HG03097 (cell line): ENCODE measurements around the gene ESF1.
A peak's percentile ranks its signal among the peaks of the same experiment; 100 is the strongest.

Experiments
- ATAC-seq: cut with Tn5 transposase; IDR thresholded peaks from one replicate; pipeline ENCODE4 v1.9.1; 2021; ENCODE audit not compliant: unreplicated experiment, low FRiP score

Gene ESF1

GRCh38 chr20:13784893-13785715 is at the start of gene ESF1, which contains the start of gene NDUFAF5:
ESF1 (minus strand) TSS chr20:13784919; CDS start chr20:13783140, 1,779 bp downstream.
NDUFAF5 (plus strand) TSS chr20:13785028; CDS start chr20:13785069, 41 bp downstream.
- ATAC-seq = peak; percentile 96

GRCh38 chr20:13831476-13831875 is 46.8 kb upstream of the ESF1 start:
- no peak for ATAC-seq

GRCh38 chr20:13825465-13825864 is 40.7 kb upstream of the ESF1 start:
- no peak for ATAC-seq

GRCh38 chr20:13824459-13824858 is 39.7 kb upstream of the ESF1 start:
- no peak for ATAC-seq

GRCh38 chr20:13822459-13822858 is 37.7 kb upstream of the ESF1 start:
- ATAC-seq = no peak

GRCh38 chr20:13821876-13822275 is 37.2 kb upstream of the ESF1 start:
- ATAC-seq = no peak

- ATAC-seq = peak; percentile 69
Measured at GRCh38 chr20:13819885-13820645, 35.3 kb upstream of the ESF1 start.

GRCh38 chr20:13817342-13817741 is 32.6 kb upstream of the ESF1 start:
- no peak for ATAC-seq

GRCh38 chr20:13816757-13817156 is 32.0 kb upstream of the ESF1 start:
- ATAC-seq = no peak

GRCh38 chr20:13814672-13815071 is 30.0 kb upstream of the ESF1 start:
- no peak for ATAC-seq

GRCh38 chr20:13813910-13814309 is 29.2 kb upstream of the ESF1 start:
- ATAC-seq = no peak

GRCh38 chr20:13810446-13810845 is 25.7 kb upstream of the ESF1 start:
- ATAC-seq = no peak

- no peak for ATAC-seq
Measured at GRCh38 chr20:13809855-13810254, 25.1 kb upstream of the ESF1 start.

GRCh38 chr20:13809373-13809772 is 24.7 kb upstream of the ESF1 start:
- ATAC-seq = no peak

GRCh38 chr20:13800728-13801134 is 16.0 kb upstream of the ESF1 start:
- ATAC-seq = no peak

GRCh38 chr20:13799974-13800373 is 15.3 kb upstream of the ESF1 start:
- no peak for ATAC-seq

GRCh38 chr20:13799040-13799439 is 14.3 kb upstream of the ESF1 start:
- no peak for ATAC-seq

- ATAC-seq = no peak
Measured at GRCh38 chr20:13794667-13795066, 9.9 kb upstream of the ESF1 start.

- ATAC-seq = no peak
Measured at GRCh38 chr20:13793001-13793400, 8.3 kb upstream of the ESF1 start.

GRCh38 chr20:13791540-13792459 is 7.1 kb upstream of the ESF1 start:
- no peak for ATAC-seq

- ATAC-seq = no peak
Measured at GRCh38 chr20:13790708-13791107, 6.0 kb upstream of the ESF1 start.
